Sigmoid colon (tissue), 7 donors: ENCODE data around the gene CUL4B. TPM values are rescaled to one million over a fixed set of nuclear protein-coding genes. Genes with fewer than 3 reads are reported as not detected.

ENCODE experiments used
- DNase-seq: peaks from one replicate; pipeline ENCODE4 v3.0.0-alpha.2; 2019
- H3K27ac ChIP-seq, 4 donors: fragments of 200-600 bp; sonication (generic); one replicate each; pipeline ENCODE4 v1.5.1; 2016 to 2019; ENCODE audit warnings: mild to moderate bottlenecking in 1 of 4
- H3K27me3 ChIP-seq, 3 donors: fragments of 200-600 bp; sonication (generic); one replicate each; pipeline ENCODE4 v1.5.1; 2019; ENCODE audit warnings: mild to moderate bottlenecking in 1 of 3
- H3K36me3 ChIP-seq, 4 donors: fragments of 200-600 bp; sonication (generic); one replicate each; pipeline ENCODE4 v1.5.1; 2016 to 2019
- H3K4me1 ChIP-seq, 4 donors: fragments of 200-600 bp; sonication (generic); one replicate each; pipeline ENCODE4 v1.5.1; 2017 to 2019
- H3K4me3 ChIP-seq, 4 donors: fragments of 200-600 bp; sonication (generic); one replicate each; pipeline ENCODE4 v1.5.1; 2017 to 2019; ENCODE audit warnings: mild to moderate bottlenecking in 2 of 4, moderate library complexity in 1 of 4
- H3K9me3 ChIP-seq, 4 donors: fragments of 200-600 bp in 3 of 4; sonication (generic) in 3 of 4; one replicate each; pipeline versions ENCODE4 v1.5.1 to v1.6.1; 2013 to 2019
- EP300 ChIP-seq, 4 donors: sonication (generic); formaldehyde crosslinking; IDR thresholded peaks; one replicate each; pipeline ENCODE4 v1.6.1; 2017; ENCODE audit warnings: antibody characterized with exemption in 4 of 4
- POLR2A ChIP-seq, 2 donors: fragments of 450-650 bp; IDR thresholded peaks; one replicate each; pipeline ENCODE4 v1.6.1; 2016; ENCODE audit warnings: antibody characterized with exemption in 2 of 2, mild to moderate bottlenecking in 2 of 2, moderate library complexity in 2 of 2
- POLR2AphosphoS5 ChIP-seq, 4 donors: sonication (generic); formaldehyde crosslinking; IDR thresholded peaks; one replicate each; pipeline ENCODE4 v1.6.1; 2017; ENCODE audit warnings: antibody characterized with exemption in 4 of 4
- WGBS, 2 donors: extraction: QIAGEN DNeasy Blood & Tissue Kit; methylation state at CpG; one replicate each; pipeline ENCODE4 v1.1.7; 2013; 5-methylcytosine and 5-hydroxymethylcytosine counted together
- intact Hi-C: fragments of 100-400 bp; cut with DNase I; formaldehyde crosslinking; loops from one replicate; pipeline ENCODE4 v1.15.1; 2023
- polyA plus RNA-seq, 3 donors: library from polyadenylated mRNA; stranded (reverse); fragments of 200-250 nt; gene quantifications; one replicate each; pipeline ENCODE4 v1.2.3, GENCODE V29; 2013
- total RNA-seq, 4 donors: library from RNA; depleted of rRNA; stranded (reverse); fragments of >200 nt; gene quantifications; one replicate each; pipeline ENCODE4 v1.1.0, GENCODE V29; 2016
- TF ChIP-seq, protein P1 (sequence below), 4 experiments: fragments of 450-650 bp in 3 of 4; fragments of 200-600 bp in 1 of 4; IDR thresholded peaks; one replicate each; pipeline ENCODE4 v1.5.1; 2016 to 2019; ENCODE audit warnings: antibody characterized with exemption in 4 of 4, mild to moderate bottlenecking in 3 of 4, moderate library complexity in 2 of 4
- donor health status: healthy with polysubstance abuse.
- donor health status: Bipolar disorder and iron deficiency.
- donor health status: healthy.

Gene CUL4B
- total and polyA plus RNA-seq, 7 donors: 13.8 to 62.0 (median 46.2) TPM

DNA sequence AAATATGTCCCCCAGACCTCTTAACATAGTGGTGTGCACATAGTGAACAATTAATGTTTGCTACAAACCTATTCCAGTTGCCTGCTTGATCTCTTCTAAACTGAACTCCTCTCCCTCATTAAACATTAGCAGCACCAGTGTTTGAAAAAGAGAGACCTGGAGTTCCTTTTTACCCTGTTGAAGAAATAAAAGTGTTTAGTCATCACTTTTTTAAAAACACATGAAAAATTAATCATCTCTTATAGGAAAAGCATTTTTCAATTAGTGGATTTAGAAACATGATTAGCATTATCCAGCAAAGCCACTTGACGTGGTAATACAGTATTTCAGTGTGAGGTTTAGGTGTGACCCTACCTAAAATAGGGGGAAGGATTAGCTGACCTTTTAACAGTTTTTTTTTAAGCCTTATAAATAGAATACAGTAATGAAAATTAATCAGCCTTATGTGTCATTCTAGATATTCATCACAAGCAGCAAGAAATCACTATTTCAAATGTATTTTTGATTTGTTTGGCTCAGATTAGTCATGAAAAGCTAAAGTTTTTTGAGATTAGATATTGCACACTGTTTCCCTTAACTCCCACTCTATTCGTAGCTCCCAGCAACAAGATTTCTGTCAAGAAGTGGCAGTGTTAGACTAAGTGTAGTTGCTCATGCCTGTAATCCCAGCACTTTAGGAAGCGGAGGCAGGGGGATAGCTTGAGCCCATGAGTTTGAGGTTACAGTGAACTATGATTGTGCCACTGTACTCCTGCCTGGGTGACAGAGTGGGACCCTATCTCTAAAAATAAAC lies 26.2 kb downstream of the CUL4B start:
- H3K9me3 ChIP-seq: no peaks in the 10 kb centered on the region
- H3K27ac ChIP-seq: no peak overlapping the region
- 93 to 95% methylated on average over 3 of the region's 3 CpGs for WGBS, 2 donors
- DNase-seq: no peak
- peaks cover 0 to 92% (median 10%) of the 10 kb centered on the region in 4 donors for H3K36me3 ChIP-seq
- no peak overlapping the region for H3K4me3 ChIP-seq
- no peaks in the 10 kb centered on the region for H3K4me1 ChIP-seq
- TF ChIP-seq POLR2AphosphoS5 (IDR thresholded peaks at IDR 0.05) (no peak), EP300 (IDR thresholded peaks at IDR 0.05) (no peak), POLR2A (IDR thresholded peaks at IDR 0.05) (no peak)
- TF ChIP-seq, protein P1, sequence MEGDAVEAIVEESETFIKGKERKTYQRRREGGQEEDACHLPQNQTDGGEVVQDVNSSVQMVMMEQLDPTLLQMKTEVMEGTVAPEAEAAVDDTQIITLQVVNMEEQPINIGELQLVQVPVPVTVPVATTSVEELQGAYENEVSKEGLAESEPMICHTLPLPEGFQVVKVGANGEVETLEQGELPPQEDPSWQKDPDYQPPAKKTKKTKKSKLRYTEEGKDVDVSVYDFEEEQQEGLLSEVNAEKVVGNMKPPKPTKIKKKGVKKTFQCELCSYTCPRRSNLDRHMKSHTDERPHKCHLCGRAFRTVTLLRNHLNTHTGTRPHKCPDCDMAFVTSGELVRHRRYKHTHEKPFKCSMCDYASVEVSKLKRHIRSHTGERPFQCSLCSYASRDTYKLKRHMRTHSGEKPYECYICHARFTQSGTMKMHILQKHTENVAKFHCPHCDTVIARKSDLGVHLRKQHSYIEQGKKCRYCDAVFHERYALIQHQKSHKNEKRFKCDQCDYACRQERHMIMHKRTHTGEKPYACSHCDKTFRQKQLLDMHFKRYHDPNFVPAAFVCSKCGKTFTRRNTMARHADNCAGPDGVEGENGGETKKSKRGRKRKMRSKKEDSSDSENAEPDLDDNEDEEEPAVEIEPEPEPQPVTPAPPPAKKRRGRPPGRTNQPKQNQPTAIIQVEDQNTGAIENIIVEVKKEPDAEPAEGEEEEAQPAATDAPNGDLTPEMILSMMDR (IDR thresholded peaks at IDR 0.05): no peak
- H3K27me3 ChIP-seq: no peaks in the 10 kb centered on the region
- intact Hi-C loops: no loop called here

DNA sequence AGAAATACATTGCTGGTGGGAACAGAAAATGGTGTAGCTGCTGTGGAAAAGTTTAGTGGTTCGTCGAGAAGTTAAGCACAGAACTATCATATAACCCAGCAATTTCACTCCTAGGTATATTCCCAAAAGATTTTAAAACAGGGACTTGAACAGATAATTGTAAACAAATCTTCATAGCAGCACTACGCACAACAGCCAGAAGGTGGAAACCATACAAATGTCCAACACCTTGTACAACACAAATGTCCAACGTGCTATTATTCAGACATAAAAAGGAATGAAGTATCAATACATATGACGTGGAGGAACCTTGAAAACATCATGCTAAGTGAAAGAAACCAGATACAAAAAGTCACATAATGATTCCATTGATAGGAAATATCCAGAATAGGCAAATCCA lies 37.9 kb downstream of the CUL4B start:
- TF ChIP-seq POLR2AphosphoS5 (IDR thresholded peaks at IDR 0.05) (no peak), EP300 (IDR thresholded peaks at IDR 0.05) (no peak), POLR2A (IDR thresholded peaks at IDR 0.05) (no peak)
- TF ChIP-seq, protein P1 (IDR thresholded peaks at IDR 0.05): no peak
- intact Hi-C loops: no loop called here
- Histone ChIP-seq H3K4me3 (no peak overlapping the region), H3K4me1 (no peaks in the 10 kb centered on the region), H3K9me3 (no peaks in the 10 kb centered on the region), H3K36me3 (peaks cover 0 to 16% (median 2%) of the 10 kb centered on the region in 4 donors), H3K27me3 (no peaks in the 10 kb centered on the region), H3K27ac (no peak overlapping the region)
- no peak for DNase-seq
- WGBS, 2 donors: 94% methylated on average over 5 of the region's 5 CpGs

DNA sequence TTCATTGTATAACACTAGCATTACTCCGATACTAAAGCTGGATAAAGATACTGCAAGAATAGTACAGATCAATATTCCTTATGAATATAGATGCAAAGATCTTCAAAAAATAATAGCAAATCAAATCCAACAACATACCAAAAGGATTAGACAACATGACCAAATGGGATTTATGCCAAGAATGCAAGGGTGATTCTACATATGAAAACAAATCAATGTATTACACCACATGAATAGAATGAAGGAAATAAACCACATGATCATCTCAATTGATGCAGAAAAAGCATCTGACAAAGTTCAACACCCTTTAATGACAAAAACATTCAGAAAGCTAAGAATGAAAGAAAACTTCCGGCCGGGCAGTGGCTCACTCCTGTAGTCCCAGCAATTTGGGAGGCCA lies 42.8 kb downstream of the CUL4B start:
- Histone ChIP-seq H3K27ac (no peak overlapping the region), H3K4me1 (no peaks in the 10 kb centered on the region), H3K36me3 (no peaks in the 10 kb centered on the region), H3K4me3 (no peak overlapping the region), H3K27me3 (no peaks in the 10 kb centered on the region), H3K9me3 (no peaks in the 10 kb centered on the region)
- intact Hi-C loops: no loop called here
- TF ChIP-seq POLR2A (IDR thresholded peaks at IDR 0.05): no peak
- TF ChIP-seq EP300 (IDR thresholded peaks at IDR 0.05): no peak
- TF ChIP-seq POLR2AphosphoS5 (IDR thresholded peaks at IDR 0.05): no peak
- TF ChIP-seq, protein P1 (IDR thresholded peaks at IDR 0.05): no peak
- WGBS, 2 donors: 91 to 92% methylated on average over 3 of the region's 3 CpGs
- no peak for DNase-seq

DNA sequence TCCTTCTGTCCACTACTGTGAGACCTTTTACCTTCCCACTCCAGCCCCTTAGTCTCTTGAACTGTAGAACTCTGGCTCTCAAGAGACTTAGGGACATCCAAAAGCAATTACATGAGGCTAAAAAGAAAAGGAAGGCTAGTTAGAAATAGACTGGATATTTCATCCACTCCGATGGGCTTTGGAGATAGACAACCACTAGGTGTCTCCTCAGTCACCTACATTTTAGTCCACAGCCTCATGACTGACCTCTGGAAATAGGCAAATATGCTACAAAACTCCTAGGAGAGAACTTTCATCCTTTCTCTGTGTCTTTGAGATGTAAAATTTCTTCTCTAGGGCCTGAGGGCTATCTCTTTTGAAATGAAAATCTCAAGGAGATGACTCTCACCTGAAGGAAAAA lies 46.5 kb downstream of the CUL4B start:
- intact Hi-C loops: no loop called here
- H3K4me1 ChIP-seq: no peaks in the 10 kb centered on the region
- WGBS, 2 donors: 19 to 36% methylated on average over 1 of the region's 1 CpG

More for the DNA sequence above, 46.5 kb downstream of the CUL4B start:
- Histone ChIP-seq H3K27me3 (no peaks in the 10 kb centered on the region), H3K4me3 (no peak overlapping the region), H3K36me3 (no peaks in the 10 kb centered on the region), H3K9me3 (no peaks in the 10 kb centered on the region), H3K27ac (no peak overlapping the region)
- no peak for DNase-seq
- no peak for TF ChIP-seq POLR2A (IDR thresholded peaks at IDR 0.05)
- no peak for TF ChIP-seq EP300 (IDR thresholded peaks at IDR 0.05)
- TF ChIP-seq, protein P1 (IDR thresholded peaks at IDR 0.05): no peak
- no peak for TF ChIP-seq POLR2AphosphoS5 (IDR thresholded peaks at IDR 0.05)
